SIG-M5 (cell line): ENCODE data around the gene ATG5.
"Not testable (repeated sequence)": the region's sequence is repeated elsewhere in the genome, so short reads cannot be mapped to it uniquely, and the experiment has no call there.

Experiments
- DNase-seq: peaks from one replicate; lab custom pipeline; 2025; lab: John Stamatoyannopoulos, UW

ATG5 gene

DNA sequence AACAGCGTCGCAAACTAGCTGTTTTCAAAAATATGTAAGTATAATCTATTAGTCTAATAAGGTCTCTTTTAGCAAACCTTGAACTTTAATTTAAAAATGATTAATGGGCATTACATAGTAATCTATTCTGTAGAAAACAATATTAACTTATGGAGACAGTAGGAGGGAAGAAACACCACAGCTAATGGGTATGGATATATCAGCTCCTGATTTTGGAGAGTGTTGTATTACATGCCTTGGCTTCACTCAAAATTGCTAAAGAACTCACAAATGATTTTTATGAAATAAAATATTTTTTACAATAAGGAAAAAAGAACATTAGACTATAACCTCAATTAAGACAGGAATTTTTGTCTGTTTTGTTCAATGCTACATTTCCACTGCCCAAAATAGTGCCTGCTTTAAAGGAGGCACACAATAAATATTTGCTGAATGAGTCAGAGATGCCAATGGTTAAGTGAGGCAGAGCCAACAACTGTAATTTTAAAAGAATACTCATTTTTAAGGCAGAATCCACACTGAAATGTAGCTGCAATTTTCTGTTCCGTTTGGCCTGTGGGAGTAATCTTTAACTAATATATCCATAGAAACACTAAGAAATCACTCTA is 15.7 kb downstream of the ATG5 start:
- DNase-seq: no peak

DNA sequence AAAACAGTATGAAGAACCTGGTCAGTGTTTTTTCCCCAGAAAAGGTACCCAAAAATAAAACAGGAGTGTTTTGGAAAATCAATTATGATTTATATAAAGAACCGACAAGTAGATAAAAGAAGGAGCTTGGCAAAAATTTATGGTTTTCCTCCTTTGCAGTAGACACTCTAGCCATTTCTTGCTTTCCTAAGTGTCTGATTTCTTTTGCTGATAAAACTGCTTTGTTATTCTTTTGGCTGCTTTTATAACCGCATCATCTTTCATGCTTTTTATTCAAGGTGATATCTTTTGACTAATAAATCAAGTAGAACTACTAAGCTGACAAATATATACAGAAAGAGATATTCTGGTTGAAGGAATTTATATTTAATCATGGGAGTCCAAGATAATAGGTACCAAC is 16.6 kb downstream of the ATG5 start:
- DNase-seq: no peak

DNA sequence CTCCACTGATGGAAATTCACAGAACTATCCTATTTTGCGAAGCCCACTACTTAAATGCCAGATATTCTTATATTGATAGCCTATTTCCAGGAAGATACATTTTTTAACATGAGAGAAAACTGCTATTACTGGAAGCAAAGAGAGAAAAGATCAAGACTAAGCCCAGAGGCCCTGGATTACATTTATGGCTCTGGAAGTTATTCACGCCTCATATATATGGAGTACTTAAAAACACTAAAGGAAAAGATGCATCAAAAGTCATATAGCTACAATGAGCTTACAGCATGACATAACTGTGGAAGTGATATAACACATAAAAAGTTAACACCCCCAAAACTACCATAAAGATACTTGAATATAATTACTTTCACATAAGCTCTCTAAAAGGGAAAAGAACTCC is 19.8 kb downstream of the ATG5 start:
- DNase-seq: no peak

DNA sequence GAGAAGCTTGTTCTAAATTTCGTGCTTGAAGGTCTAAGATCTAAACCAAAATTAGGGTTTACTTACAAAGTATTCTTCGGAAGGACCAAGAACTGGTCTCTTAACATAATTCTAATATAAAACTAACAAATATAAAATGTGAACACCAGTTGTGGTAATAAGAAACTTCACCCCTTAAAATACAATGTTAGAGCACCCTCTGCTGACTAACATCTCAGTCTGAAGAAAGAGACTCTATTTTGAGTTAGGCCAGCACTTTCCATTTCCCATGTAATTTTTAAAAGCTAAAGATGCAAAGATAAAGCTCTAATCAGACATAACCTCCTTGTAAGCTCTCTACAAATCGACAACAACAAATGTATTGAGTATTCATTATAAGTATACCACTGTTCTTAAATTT is 24.6 kb downstream of the ATG5 start:
- no peak for DNase-seq

- DNase-seq: no peak
Observed at GRCh38 chr6:106300020-106300780, 25.4 kb downstream of the ATG5 start.

DNA sequence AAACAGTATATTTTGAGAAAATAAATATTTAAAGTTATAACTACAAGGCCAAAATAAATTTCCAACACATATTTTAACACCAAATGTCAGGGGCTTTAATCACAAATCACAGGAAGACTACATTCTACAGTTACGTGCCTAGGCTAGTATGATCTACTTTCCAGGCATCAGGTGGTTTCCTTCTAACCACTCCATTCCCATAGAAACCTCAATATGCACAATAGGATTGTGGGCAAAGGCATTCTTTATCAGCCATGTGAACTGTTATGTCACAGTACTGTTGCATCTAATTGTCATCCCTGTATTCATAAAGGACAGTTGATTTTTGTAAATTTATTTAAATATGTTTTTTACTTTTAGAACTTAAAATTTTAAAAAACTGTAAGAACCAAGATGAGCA is 32.4 kb downstream of the ATG5 start:
- DNase-seq: no peak

DNA sequence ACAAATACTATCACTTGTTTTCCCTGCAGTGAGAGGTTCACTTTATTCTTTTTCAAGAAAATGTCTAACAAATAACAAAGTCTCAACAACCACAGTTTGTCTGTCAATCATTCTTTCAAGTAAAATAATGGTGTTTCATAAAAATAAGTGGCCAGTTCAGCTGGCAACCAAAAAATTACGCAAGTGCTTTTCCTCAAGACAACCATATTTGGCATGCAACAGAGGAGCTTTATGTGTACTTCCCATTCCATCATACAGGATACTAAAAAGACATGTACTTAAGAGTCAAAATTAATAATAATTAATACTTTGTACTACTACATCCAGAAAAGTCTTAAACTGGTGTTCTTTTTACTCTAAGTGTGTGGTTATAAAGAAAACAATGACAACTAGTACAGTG is 34.6 kb downstream of the ATG5 start:
- no peak for DNase-seq

- no peak for DNase-seq
Observed at GRCh38 chr6:106290032-106290431, 35.5 kb downstream of the ATG5 start.

DNA sequence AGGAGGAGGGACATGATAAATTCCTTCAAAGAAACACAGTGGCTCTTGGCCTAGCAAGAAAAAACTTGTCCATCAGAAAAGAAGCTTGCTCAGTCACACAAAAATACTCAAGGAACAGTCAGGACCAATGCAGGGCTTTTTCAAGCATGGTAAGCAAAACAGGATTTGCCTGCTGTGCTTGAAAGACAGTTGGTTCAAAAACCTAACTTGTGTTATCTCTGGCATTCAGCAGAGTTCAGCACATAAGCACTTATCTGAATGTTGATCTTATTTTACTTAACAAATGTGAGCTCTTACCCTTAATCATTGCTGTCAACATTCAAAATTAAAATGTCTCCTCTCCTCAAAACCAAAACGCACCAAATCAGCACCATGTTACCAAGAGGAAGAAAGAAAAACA is 38.3 kb downstream of the ATG5 start:
- no peak for DNase-seq

DNA sequence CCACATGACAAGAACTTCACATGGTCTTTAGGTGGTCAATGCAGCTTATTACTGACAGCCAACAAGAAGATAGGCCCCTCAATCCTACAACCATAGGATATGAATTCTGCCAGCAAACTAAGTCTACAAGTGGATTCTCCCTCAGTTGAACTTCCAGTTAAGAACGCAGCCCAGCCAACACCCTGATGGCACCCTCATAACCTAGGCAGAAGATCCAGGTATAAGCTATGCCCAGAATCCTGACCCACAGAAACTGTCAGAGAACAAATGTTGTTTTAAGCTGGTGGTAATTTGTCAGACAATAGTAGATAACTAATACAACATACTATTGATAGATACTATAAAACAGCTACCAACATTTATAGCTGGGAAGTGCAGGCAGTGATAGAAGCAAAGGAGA is 38.8 kb downstream of the ATG5 start:
- no peak for DNase-seq

DNA sequence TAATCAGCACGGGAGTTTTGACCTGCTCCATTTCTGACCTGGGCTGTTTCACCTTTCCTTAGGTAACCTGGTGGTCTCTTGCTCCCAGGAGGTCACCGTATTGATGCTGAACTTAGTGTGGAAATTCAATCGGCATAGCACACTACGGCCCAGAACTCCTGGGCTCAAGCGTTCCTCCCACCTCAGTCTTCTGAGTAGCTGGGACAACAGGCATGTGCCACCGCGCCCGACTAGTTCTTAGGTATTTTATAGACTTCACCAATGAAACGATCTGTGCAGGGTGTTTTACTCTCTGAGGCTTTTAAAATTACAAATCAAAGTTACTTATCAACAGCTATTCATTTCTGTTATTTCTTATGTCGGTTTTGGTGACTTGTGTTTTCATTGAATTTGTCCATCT is 42.1 kb downstream of the ATG5 start:
- no peak for DNase-seq

GRCh38 chr6:106281661-106282060 is 43.9 kb downstream of the ATG5 start:
- no peak for DNase-seq

DNA sequence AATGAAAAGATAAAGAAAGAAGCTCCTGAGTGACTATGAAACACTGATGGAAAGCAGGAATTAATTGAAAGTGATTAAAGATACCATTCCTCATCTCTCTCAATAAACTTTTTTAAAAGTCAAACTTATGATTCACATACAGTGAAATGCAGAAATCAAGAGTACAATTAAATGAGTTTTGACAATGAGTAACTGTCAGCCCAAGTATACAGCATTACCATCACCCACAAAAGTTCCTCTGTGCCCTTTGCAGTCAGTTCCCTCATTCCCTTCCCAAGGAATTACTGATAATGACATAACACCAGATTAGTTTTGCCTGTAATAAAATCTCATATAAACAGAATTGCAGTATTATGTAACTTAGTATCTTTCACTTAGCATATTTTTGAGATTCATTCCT is 44.5 kb downstream of the ATG5 start:
- DNase-seq: no peak

- no peak for DNase-seq
Observed at GRCh38 chr6:106279179-106279578, 46.4 kb downstream of the ATG5 start.

DNA sequence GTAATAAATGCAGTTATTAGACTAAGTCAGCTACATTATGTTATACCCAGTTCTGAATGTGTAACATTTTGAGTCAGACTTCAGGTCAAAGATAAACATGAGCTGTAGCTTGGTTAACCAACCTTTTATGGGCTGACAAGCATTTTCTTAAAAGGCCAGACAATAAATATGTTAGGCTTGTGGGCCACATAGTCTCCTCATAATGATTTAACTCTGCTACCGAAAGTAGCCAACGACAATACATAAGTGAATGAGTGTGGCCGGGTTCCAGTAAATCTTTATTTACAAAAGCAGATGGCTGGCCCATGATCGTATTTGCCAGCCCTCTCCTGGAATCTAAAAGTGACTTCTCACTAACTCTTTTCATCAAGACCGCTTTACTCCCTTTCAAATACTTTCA is 49.9 kb downstream of the ATG5 start:
- no peak for DNase-seq

DNA sequence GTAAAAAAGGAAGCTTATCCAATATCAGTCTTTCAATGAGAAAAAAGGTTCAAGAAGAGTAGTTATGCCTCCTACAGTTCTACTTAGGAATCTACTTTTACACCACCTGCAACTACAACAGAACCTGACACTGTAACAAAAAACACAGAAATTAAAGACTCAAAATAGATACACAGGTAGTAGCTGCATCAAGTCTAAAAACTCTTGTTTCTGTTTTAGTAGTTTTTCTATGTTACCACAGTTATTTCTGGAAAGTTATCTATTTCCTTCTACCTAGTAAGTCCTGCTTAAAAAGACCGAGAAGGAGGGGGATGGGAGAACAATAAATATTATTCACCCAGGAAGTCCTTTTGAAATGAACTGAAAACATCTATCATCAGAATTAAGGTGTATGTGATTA is 52.5 kb downstream of the ATG5 start:
- no peak for DNase-seq

DNA sequence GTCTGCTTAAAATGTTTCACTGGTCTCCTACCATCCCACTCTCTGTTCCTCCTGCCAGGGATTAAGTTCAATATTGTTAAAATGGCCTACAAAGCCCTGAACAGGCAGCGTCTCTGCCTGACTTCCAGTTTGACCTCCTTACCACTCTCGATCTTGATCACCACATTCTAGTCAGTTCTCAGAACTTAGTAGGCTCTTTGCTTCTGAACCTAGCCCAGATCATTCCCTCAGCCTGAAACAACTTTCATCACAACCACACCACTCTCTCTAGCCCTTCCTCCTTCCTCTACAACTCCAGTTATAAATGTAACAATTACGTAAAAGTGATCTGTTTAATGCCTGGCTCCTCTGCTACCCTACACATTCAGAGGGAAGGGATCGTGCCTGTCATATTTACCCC is 53.3 kb downstream of the ATG5 start:
- DNase-seq: no peak

DNA sequence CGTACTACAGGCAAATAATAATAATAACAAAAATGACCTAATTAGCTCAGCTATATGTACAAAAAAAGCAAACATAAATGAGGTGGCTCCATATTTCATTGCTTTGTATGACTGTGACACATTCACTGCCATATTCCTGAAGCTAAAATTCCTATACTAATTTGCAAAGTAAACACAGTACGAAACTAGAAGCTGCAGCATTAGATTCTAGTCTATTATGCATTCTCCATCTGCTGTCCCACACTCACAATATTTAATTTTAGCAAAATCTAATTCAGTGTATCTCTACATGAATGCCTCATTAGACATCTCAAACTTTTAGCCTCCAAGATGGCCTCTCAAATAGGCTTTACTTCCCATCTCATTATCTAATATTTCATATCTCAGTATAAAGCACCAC is 55.1 kb downstream of the ATG5 start:
- DNase-seq: no peak

DNA sequence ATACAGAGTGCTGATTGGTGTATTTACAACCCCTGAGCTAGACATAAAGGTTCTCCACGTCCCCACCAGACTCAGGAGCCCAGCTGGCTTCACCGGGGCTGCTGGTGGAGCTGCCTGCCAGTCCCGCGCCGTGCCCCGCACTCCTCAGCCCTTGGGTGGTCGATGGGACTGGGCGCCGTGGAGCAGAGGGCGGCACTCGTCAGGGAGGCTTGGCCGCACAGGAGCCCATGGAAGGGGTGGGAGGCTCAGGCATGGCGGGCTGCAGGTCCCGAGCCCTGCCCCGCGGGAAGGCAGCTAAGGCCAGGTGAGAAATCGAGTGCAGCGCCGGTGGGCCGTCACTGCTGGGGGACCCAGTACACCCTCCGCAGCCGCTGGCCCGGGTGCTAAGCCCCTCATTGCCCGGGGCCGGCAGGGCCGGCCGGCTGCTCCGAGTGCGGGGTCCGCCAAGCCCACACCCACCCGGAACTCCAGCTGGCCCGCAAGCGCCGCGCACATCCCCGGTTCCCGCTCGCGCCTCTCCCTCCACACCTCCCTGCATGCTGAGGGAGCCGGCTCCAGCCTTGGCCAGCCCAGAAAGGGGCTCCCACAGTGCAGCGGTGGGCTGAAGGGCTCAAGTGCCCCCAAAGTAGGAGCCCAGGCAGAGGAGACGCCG is 56.2 kb downstream of the ATG5 start:
- DNase-seq: not testable (repeated sequence)

GRCh38 chr6:106268500-106268899 is 57.1 kb downstream of the ATG5 start:
- not testable (repeated sequence) for DNase-seq

GRCh38 chr6:106264433-106264832 is 61.1 kb downstream of the ATG5 start:
- not testable (repeated sequence) for DNase-seq

- not testable (repeated sequence) for DNase-seq
Observed at GRCh38 chr6:106259748-106260147, 65.8 kb downstream of the ATG5 start.

GRCh38 chr6:106258726-106259125 is 66.8 kb downstream of the ATG5 start:
- DNase-seq: no peak

GRCh38 chr6:106257195-106257594 is 68.4 kb downstream of the ATG5 start:
- DNase-seq: no peak
